Cardiac muscle cell (in vitro differentiated cells and primary cell): ENCODE data around the gene MYOM1. TPM values are rescaled to one million over a fixed set of nuclear protein-coding genes. Genes with fewer than 3 reads are reported as not detected.

Source experiments
- DNase-seq, 2 donors: peaks; one replicate each; pipeline versions ENCODE4 v3.0.0 to v3.0.0-alpha.2; 2010 to 2017; ENCODE audit warnings: low read depth in 1 of 2, low spot score in 1 of 2
- H3K27ac ChIP-seq: fragments of 200-600 bp; sonication (generic); 2 replicates; pipeline ENCODE4 v1.5.1; 2016
- H3K27me3 ChIP-seq: fragments of 200-600 bp; sonication (generic); 2 replicates; pipeline ENCODE4 v1.6.0; 2016; ENCODE audit warnings: control low read depth
- H3K36me3 ChIP-seq: fragments of 200-600 bp; sonication (generic); 2 replicates; pipeline ENCODE4 v1.5.1; 2016; ENCODE audit warnings: control low read depth
- H3K4me1 ChIP-seq: fragments of 200-600 bp; sonication (generic); 2 replicates; pipeline ENCODE4 v1.8.1; 2017; ENCODE audit warnings: low read depth, mild to moderate bottlenecking, mixed run types
- H3K4me3 ChIP-seq: fragments of 200-600 bp; sonication (generic); 2 replicates; pipeline ENCODE4 v1.5.1; 2016; ENCODE audit warnings: mild to moderate bottlenecking
- H3K9me3 ChIP-seq: fragments of 200-600 bp; sonication (generic); 2 replicates; pipeline ENCODE4 v1.5.1; 2017; ENCODE audit warnings: low read depth, mild to moderate bottlenecking, control low read depth
- CTCF ChIP-seq: IDR thresholded peaks from 2 replicates; pipeline ENCODE4 v1.5.1; 2012; ENCODE audit warnings: low read depth, mild to moderate bottlenecking, low read length
- polyA plus RNA-seq: library from polyadenylated mRNA; unstranded; fragments of >200 nt; fragmentation: Nextera tagmentation; extraction: Ambion mirVana; gene quantifications from 2 replicates; pipeline ENCODE4 v1.2.1, GENCODE V29; 2016
- total RNA-seq: library from RNA; depleted of rRNA; stranded (reverse); fragments of >200 nt; gene quantifications from 2 replicates; pipeline ENCODE4 v1.2.3, GENCODE V29; 2016

The MYOM1 gene
- total and polyA plus RNA-seq, 2 experiments from 2014 or later: 194 to 219 TPM

GRCh38 chr18:3251963-3252277 is 32.2 kb upstream of the MYOM1 start:
- no peaks in the 10 kb centered on the region for H3K9me3 ChIP-seq
- no peak for TF ChIP-seq CTCF
- H3K36me3 ChIP-seq: peaks cover 35% of the 10 kb centered on the region
- no peak overlapping the region for H3K27ac ChIP-seq
- no peak overlapping the region for H3K4me3 ChIP-seq
- DNase-seq: no peak
- H3K27me3 ChIP-seq: no peaks in the 10 kb centered on the region
- peaks cover 20% of the 10 kb centered on the region for H3K4me1 ChIP-seq

GRCh38 chr18:3251249-3251962 is 31.6 kb upstream of the MYOM1 start:
- peak overlapping the region; percentile 4 for H3K27ac ChIP-seq

GRCh38 chr18:3250237-3251107 is 30.7 kb upstream of the MYOM1 start:
- peak in 1 of 2 donors; percentile 84 for DNase-seq
- Histone ChIP-seq H3K27ac (peak overlapping the region; percentile 33), H3K9me3 (no peaks in the 10 kb centered on the region), H3K27me3 (no peaks in the 10 kb centered on the region), H3K36me3 (peaks cover 25% of the 10 kb centered on the region), H3K4me1 (peaks cover 10% of the 10 kb centered on the region), H3K4me3 (no peak overlapping the region)
- TF ChIP-seq CTCF: no peak

More at GRCh38 chr18:3251249-3251962, 31.6 kb upstream of the MYOM1 start:
- Histone ChIP-seq H3K9me3 (no peaks in the 10 kb centered on the region), H3K4me3 (no peak overlapping the region), H3K36me3 (peaks cover 33% of the 10 kb centered on the region), H3K27me3 (no peaks in the 10 kb centered on the region), H3K4me1 (peaks cover 15% of the 10 kb centered on the region)
- DNase-seq: no peak
- no peak for TF ChIP-seq CTCF

- DNase-seq: peak in 1 of 2 donors; percentile 75
- peaks cover 8% of the 10 kb centered on the region for H3K36me3 ChIP-seq
- peaks cover 10% of the 10 kb centered on the region for H3K4me1 ChIP-seq
- no peaks in the 10 kb centered on the region for H3K9me3 ChIP-seq
- no peak for TF ChIP-seq CTCF
- peak overlapping the region; percentile 100 for H3K27ac ChIP-seq
- no peaks in the 10 kb centered on the region for H3K27me3 ChIP-seq
- peak overlapping the region; percentile 75 for H3K4me3 ChIP-seq
Observed at GRCh38 chr18:3248658-3249359, 29.0 kb upstream of the MYOM1 start.

GRCh38 chr18:3248062-3248657 is 28.4 kb upstream of the MYOM1 start:
- Histone ChIP-seq H3K9me3 (no peaks in the 10 kb centered on the region), H3K27me3 (no peaks in the 10 kb centered on the region), H3K4me3 (peak overlapping the region; percentile 75), H3K4me1 (peaks cover 10% of the 10 kb centered on the region), H3K36me3 (peaks cover 2% of the 10 kb centered on the region), H3K27ac (peak overlapping the region; percentile 100)
- DNase-seq: peak; percentile 56 to 73
- no peak for TF ChIP-seq CTCF
